GM11168 (cell line): ENCODE data around the gene GPR15LG.

Source experiments
- in situ Hi-C: fragments of 300-500 bp; cut with MboI; formaldehyde crosslinking; loops from one replicate; pipeline ENCODE4 v1.12.0; 2022; ENCODE audit warnings: low sequenced_read_pairs; ENCODE audit not compliant: unreplicated experiment

The GPR15LG gene

DNA sequence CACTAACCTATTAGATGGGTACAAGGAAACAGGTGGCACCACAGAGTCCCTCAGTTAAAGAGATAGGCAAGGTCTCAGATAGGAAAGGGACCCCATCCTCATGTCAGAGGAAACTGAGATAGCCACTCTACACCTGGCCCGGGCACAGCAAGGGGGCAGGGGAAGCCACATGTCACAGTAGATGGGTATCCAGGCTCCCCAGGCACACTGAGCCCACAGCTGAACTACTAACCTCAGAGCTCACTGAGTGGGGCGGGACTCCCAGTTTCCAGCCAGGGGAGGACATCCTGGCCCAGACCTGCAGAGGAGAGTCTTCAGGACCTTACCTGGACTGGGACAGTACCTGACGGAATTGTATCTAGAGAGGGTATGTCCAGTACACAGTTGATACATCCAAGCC lies 17.0 kb downstream of the GPR15LG start:
- in situ Hi-C loops = no loop called here

DNA sequence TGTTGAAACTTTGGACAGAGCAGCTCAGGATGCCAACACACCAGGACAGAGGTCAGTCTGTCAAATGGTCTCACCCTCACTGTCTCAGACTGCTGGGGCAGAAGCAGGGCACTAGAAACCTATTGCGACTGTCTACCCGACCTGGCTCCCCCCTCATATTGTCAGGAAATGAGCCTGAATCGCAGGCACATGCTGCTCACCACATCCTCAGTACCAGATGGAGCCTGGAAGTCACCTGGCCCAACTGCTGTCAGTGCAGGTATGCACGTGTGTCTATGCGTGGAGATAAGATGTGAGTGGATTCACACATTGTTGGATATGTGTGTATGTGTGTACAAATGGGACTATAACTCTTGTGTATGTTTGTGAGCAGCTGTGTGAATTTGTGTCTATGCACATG lies 17.5 kb downstream of the GPR15LG start:
- in situ Hi-C loops = no loop called here

DNA sequence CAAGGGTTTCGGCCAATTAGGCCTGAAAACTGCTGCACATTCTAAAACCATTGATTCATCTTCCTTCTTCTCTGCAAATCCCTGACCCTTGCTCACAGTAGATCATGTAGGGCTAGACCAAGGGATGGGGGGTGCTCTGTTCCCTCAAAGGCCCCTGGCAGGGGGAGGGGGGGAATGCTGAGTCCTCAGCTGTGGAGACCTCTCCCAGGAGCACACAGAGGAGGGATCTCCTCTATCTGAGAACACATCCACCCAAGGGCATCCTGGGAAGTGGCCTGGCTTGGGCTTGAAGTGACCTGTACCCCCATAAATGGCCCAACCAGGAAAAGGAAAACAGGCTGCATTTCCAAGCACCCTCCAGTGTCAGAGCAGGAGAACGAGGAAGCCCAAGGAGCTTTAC lies 19.7 kb downstream of the GPR15LG start:
- in situ Hi-C loops = no loop called here

DNA sequence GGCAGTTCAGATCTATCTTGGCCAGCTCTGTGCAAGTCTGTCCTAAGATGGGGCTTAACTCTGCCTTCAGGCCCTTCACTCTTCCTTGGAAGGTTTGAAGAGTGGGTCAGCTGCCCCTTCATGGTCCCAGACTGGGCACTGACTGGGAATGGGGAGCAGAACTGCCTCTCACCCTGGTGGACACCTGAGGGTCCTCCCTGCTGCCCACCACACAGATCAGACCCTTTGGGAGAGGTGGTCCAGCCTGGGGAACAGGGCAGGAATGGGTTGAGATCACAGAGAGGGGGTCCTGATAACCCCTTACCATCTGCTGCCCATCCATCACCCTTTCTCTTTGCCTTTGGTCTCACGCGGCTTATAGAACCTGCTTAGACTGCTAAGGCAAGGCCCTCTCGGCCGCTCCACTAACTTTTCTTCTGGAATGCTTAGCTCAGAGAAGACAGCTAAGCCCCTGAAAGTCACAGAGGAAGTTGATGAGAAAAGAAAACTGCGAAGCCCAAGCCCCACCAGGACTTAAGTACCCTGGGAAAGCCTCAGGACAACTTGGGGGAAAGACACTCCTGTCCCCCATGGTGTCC lies 20.3 kb downstream of the GPR15LG start:
- in situ Hi-C loops = no loop called here

DNA sequence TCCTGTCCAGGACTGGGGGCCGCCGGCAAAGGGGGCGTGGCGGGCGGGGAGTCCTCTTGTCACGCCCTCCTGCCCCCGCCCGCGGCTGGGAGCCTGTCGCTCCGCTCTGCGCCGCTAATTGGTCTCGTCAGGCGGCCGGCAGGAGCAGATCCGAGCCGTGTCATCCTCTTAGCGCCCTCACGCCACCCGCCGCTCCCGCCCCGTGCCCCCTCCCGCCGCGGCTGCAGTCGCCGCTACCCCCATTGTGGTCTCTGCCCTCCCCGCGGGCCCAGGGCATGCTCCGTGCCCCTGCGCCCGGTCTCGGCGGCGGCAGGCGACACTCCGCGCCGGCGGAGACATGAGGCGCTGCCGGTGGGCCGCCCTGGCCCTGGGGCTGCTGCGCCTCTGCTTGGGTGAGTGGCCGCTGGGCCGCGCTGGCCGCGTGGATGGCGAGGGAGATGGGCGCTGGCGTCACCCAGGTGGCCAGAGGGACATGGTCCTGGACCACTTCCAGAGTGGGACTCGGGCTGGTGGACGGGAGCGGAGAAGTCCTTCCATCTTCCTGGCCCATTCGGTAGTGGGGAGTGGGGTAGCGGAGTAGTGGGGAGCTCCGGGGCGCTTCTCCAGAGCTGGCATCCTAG lies 20.9 kb downstream of the GPR15LG start, which contains the start of gene CDHR1:
Gene CDHR1 (plus strand): TSS at position 114 of the 620 bp plus-strand sequence. CDS start 224 bp downstream, at position 338.
- in situ Hi-C loops = no loop called here

DNA sequence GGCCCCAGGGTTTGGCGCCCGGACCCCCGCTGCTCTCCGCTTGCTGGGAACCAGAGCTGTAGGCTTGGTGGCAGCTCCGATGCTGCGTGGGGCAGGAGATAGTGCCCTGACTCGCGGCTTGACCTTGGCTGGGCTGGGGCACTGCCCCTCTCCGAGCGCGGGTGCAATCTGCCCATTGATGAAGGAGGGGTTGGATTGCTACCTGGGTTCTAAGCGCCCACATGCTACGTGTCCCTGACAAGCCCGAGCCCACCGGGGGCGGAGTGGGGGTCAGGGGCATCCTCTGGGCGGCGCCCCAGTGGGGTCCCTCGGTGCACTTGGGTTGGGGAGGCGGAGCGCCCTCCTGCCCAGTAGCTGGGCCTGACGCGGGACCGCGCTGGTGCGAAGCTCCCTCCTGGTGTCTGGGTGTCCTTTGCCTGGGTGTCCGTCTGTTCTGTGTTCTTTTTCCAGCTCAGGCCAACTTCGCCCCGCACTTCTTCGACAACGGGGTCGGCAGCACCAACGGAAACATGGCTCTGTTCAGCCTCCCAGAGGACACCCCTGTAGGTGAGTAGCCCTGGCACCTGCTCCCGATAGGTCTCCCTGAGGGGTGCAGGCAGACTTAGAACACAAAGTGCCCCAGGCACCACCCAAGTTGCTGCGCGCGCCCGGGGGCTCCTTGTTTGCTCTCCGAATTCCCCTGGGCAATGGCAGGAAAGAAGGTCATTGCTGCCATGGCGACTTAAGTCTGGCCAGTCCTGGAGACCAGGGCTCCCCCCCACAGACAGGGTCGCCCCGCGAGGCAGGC lies 21.6 kb downstream of the GPR15LG start:
- in situ Hi-C loops = no loop called here

DNA sequence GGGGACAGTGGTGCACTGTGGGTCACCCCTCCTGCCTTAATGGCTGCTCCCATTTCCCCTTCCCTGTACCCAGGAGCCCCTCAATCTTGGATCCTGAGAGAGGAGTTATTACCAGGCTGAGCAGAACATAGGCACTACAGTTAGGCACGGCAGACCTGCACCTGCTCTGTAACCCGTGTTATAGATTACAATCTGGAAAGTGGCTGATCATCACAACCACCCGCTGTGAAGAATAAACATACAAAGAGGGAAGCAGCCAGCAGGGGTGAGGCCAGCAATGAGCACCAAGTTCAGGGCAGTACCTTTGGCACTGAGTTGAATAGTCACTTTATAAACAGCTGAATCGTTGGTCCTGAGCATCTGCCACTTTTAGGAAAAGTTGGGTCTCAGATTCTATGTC lies 22.5 kb downstream of the GPR15LG start:
- in situ Hi-C loops = no loop called here

DNA sequence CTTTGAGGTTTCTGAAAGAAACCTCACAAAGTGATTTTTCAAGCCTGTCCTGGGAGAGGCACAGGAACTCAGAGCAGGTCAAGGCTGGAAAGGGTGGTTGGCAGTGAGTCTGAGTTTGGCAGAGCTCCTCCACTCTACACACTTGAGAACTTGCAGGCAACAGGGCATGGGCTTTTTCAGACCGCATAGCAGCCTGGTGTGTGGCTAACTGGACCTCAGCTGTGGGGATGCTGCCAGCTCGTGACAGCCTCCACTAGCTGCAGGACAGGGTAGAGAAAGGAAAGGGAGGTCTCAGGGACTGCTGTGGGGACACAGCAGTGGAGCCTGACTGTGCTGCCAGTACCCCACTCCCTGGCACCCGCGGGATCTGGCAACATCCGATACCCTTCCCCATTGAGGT lies 23.3 kb downstream of the GPR15LG start:
- in situ Hi-C loops = no loop called here

DNA sequence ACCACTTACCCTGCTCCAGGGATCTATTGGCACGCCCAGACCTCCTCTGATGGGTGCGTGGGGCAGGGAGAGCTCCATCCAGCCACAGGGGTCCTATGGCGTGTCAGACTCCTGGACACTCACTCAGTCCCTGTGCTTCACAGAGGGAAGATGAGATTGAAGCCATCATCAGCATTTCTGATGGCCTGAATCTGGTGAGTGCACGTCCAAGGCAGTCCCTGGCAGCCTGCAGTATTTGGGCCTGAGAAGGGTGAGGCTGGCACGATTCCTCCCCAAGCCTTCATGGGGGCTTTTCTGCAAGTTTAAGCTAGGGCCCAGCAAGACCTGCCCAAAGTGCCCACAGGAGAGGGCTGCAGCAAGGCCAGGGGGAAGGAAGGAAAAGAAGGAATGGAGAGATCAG lies 24.0 kb downstream of the GPR15LG start:
- in situ Hi-C loops = no loop called here

DNA sequence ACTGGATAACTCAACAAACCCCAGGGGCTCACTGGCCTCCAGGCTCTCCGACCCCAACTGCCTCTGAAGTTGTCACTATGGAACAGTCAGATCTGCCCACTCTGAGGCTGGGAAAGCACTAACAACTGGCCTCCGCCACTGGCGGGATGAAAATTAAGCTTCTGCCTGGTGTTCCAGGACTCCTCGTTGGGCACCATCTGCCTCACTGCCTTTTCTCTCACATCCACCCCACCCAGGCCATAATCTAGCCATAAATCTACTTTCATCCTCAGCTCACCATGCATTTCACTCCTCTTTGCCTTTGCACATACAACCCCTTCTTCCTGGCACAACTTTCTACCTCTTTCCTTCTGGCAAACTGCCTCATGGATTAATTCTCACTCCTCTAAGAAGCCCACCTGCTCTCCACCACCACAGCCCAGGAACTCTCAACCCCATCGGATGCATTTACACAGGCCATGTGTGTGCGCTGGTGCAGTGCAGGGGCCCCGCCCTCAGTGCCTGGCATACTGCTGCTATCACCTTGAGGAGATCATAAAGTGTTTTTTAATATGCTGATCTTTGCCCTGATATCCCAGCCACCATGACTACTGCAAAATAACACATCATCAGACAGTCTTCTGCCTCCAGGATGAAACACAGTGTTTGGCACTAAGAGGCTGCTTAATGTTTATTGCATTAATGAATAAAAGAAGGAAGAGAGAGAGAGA lies 24.8 kb downstream of the GPR15LG start:
- in situ Hi-C loops = no loop called here

DNA sequence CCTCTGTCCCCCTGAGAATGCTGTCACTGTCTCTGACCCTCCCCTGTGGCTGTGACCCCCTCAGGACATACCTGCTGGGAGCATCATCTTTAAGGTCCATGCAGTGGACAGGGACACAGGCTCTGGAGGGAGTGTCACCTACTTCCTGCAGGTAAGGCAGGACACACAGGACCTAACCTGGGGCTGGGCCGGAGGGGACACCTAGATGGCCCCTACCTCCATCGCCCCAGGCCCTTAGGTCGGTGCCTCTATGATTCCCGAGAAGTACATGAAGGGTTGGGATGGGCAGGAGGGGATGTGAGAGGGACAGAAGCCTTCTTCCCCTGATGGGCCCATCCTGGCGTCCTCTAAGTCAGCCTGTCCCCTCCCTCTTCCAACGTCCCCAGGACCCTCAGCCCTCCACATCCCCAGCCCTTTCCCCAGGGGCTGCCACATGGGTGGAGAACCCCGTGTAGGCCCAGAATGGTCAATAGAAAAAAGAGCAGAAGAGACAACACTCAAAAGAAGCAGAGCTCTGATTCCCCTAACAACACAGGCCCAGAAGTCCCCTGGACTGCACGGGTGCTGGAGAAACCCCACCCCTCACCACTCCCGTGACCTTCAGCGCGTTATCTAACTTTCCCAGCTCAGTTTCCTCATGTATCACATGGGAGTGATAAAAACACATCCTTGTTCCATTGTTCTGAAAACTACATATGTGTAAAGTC lies 27.1 kb downstream of the GPR15LG start:
- in situ Hi-C loops = no loop called here

DNA sequence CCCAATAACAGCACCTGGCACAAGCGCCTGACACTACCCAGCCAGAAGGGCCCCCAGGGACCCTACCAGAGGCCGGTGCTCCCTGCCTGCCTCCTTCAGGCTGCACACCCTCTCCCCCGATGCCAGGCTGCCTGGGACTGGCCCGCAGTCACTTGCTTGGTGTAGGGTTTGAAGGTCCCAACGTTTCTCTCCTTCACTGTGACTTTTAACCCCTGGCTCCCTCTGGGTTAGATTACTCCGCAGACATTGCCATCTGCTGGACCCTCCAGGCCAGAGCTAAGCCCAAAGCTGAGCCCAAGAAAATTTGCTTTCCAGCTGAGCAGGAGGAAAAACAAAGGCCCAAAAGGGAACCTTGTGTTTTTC lies 27.6 kb downstream of the GPR15LG start:
- in situ Hi-C loops = no loop called here

DNA sequence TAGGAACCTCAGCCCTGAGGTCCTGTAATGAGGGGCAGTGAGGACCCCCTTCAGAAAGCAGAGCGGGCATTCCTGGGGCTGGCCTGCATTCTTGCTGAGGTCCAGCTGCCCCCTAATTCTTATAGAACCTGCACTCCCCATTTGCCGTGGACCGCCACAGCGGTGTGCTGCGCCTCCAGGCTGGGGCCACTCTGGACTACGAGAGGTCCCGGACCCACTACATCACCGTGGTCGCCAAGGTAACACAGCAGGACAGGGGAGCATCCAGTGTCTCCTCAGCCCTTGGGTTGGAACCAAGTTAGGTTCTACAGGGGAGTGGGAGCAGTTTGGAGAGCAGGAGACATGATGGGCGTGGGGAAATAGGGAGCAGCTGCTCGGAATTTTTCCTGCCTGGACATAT lies 28.1 kb downstream of the GPR15LG start:
- in situ Hi-C loops = no loop called here

DNA sequence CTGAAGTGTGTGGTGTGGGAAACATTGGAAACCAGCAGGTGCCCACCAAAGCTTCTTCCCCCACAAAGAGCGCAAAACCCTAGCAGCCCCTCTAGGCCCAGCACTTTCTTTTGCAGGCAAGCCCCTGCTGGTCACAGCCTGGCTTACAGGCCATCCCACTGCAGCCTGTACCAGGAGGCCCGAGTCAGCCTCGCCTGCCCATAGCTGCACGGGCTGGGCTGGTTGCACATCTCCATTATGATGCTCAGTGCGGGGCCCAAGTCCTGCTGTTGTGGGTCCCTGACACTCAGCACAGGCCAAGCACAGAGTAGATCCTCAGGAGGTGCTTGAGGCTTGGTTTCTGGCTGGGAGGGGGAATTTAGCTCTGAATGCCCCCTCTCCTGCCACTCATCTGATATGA lies 28.7 kb downstream of the GPR15LG start:
- in situ Hi-C loops = no loop called here

DNA sequence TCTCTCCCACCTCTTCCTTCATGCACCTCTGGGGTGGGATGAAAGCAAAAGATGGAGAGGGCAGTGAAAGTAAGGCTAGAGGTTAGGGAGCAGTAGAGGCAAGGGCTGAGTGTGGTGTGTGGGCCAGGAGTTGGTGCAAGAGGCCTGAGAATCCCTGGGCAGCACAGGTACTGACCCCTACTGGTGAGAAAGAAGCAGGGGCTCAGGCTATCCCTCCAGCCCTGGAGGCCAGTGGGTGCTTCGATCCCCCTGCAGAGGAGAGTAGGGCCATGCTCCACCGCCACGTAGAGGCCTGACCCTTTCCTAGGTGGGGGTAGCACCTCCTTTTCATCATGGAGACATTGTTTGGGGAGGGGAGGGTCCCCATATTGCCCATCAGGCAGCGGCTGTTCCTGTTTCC lies 30.5 kb downstream of the GPR15LG start:
- in situ Hi-C loops = no loop called here

DNA sequence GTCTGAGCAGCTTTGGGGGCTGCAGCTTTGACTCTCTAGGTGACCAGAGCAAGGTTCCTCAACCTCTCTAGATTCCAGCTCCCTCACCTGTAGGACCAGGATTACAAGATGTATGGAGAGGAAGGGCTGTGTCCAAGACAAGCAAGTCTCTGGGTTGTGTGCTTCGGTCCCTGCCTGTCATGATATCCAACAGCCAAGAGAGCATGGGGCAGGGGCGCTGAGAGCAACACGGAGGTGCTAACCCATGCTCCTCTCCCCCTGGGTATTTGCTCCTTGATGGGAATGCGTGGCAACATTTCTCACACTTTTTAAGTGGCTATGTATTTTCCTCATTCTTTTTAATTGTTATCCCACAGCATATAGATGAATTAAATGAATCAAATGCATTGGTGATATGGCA lies 31.0 kb downstream of the GPR15LG start:
- in situ Hi-C loops = loop anchor here (5.0 kb wide), 1 partner anchor 42 kb away; no protein-coding TSS in a partner anchor

DNA sequence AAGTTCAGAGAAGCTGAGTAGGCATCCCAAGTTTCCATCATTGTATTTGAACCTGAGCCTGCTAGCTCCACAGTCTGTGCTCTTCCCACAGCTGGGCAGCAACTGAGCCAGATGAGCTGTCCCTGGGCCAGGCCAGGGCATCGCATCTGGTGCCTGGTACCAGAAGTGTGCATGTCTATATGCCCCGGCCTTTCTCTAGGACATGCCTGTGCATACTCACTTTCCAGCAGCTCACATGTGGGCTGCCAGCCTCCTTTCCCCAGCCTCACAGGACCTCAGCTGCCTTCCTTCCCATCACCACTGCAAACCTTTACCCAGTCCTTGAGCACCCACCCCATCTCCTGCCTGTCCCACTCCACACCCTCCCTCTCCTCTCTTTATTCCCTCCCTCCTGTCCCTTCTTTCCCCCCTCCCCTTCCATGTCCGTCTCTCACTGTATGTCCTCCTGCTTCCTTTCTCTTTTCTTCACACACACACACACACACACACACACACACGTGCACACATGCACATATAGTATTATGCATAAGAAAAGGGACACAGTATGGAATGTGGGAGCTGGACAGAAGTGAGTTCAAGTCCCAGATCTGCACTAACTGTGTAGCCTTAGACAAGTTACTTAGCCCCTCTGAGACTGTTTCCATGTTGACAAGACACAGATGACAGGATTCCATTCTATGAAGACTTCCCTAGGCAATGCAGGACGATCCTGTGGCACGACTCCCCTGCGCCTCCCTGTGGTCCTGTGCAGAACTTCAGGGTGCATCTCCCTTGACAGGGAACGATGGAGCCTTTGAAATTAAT lies 31.6 kb downstream of the GPR15LG start:
- in situ Hi-C loops = loop anchor here (5.0 kb wide), 1 partner anchor 43 kb away; no protein-coding TSS in a partner anchor

DNA sequence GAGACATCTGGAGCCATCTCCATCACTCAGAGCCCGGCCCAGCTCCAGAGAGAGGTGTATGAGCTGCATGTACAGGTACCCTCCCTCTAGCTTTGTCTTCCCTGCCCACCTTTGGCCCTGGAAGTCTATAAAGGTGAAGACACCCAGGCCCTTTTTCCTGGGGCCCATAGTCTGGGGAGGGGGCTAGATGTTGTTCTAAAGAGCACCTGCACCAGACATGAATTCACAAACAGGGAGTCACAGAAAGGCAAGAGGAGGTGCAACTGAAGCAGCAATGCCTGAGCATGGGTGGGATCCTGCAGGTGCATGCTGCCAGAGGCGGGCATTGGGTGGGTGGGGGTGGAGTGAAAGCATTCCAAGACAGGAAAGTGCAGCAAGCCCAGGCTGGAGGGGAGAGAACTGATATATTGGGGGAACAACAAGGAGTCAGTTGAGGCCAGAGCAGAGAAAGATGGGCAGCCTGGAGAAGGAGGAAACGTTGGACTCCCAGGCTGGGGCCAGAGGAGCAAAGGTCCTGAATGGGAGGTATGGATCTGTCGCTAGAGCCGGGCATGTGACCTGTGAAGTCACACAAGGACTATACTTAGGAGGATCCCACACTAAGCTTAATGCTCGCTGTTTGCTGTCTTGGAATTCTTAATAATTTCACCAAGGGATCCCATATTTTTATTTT lies 32.4 kb downstream of the GPR15LG start:
- in situ Hi-C loops = loop anchor here (5.0 kb wide), 1 partner anchor 44 kb away; no protein-coding TSS in a partner anchor

DNA sequence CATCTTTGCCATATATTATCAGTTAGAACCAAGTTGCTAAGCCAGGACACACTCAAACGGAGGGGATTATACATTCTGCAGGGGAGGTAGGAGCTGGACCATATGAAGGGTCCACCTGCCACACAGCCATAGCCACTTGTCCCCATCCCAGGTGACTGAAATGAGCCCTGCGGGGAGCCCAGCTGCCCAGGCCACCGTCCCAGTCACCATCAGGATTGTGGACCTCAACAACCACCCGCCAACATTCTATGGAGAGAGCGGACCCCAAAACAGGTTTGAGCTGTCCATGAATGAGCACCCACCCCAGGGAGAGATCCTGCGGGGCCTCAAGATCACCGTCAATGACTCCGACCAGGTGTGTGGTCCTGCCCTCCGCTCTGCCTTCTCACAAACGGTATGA lies 34.4 kb downstream of the GPR15LG start:
- in situ Hi-C loops = loop anchor here (5.0 kb wide), 1 partner anchor 46 kb away; no protein-coding TSS in a partner anchor
